Tibial artery (tissue), 4 donors: ENCODE data around the gene CNTNAP2.

Source experiments
- DNase-seq, 2 donors: peaks; one replicate each; pipeline ENCODE4 v3.0.0-alpha.2; 2019
- H3K27ac ChIP-seq, 2 donors: fragments of 200-600 bp; sonication (generic) in 1 of 2; 1 replicate in 1 of 2; 2 replicates in 1 of 2; pipeline ENCODE4 v1.5.1; 2018 to 2019; ENCODE audit warnings: mild to moderate bottlenecking in 1 of 2
- H3K27me3 ChIP-seq, 2 donors: fragments of 200-600 bp; sonication (generic) in 1 of 2; one replicate each; pipeline versions ENCODE4 v1.5.1 to v1.6.0; 2016 to 2019
- H3K36me3 ChIP-seq, 3 donors: fragments of 200-600 bp; sonication (generic) in 2 of 3; one replicate each; pipeline ENCODE4 v1.5.1; 2016 to 2019; ENCODE audit warnings: mild to moderate bottlenecking in 2 of 3
- H3K4me1 ChIP-seq, 4 donors: fragments of 200-600 bp; sonication (generic) in 2 of 4; 1 replicate in 3 of 4; 2 replicates in 1 of 4; pipeline ENCODE4 v1.5.1; 2016 to 2019
- H3K4me3 ChIP-seq, 2 donors: fragments of 200-600 bp; sonication (generic) in 1 of 2; 1 replicate in 1 of 2; 2 replicates in 1 of 2; pipeline ENCODE4 v1.5.1; 2018 to 2019; ENCODE audit warnings: mild to moderate bottlenecking in 2 of 2
- H3K9me3 ChIP-seq, 3 donors: fragments of 200-600 bp; sonication (generic) in 1 of 3; one replicate each; pipeline ENCODE4 v1.5.1; 2016 to 2019
- CTCF ChIP-seq, 2 experiments: fragments of 200-600 bp in 1 of 2; fragments of 450-650 bp in 1 of 2; IDR thresholded peaks; one replicate each; pipeline ENCODE4 v1.5.1; 2017 to 2019; ENCODE audit warnings: antibody characterized with exemption in 2 of 2, mild to moderate bottlenecking in 1 of 2, moderate library complexity in 1 of 2
- intact Hi-C: fragments of 100-400 bp; cut with DNase I; formaldehyde crosslinking; loops from one replicate; pipeline ENCODE4 v1.15.0; 2023; ENCODE audit warnings: low total_unique reads

CNTNAP2 gene

DNA sequence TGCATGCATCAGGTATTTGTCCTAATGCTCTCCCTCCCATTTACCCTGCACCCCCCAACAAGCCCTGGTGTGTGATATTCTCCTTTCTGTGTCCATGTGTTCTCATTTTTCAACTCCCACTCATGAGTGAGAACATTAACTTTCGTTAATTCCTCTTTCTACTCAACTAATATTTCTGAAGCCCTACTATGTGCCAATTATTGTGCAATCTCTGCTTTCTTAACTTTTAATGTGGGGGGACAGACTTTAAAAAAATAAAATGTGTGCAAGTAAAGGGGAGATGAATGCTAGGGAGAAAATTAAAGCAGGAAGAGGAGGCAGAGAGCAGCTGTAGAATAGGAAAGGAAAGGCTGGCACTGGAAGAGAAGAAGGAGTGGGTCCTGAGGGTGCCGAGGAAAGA lies 1520.0 kb downstream of the CNTNAP2 start:
- no peak for DNase-seq
- H3K27me3 ChIP-seq = no peaks in the 10 kb centered on the region
- no peak overlapping the region for H3K27ac ChIP-seq
- H3K4me3 ChIP-seq = no peak overlapping the region
- no peaks in the 10 kb centered on the region for H3K36me3 ChIP-seq
- intact Hi-C loops = no loop called here
- no peaks in the 10 kb centered on the region for H3K4me1 ChIP-seq
- no peak for TF ChIP-seq CTCF (IDR thresholded peaks at IDR 0.05)
- H3K9me3 ChIP-seq = no peaks in the 10 kb centered on the region

DNA sequence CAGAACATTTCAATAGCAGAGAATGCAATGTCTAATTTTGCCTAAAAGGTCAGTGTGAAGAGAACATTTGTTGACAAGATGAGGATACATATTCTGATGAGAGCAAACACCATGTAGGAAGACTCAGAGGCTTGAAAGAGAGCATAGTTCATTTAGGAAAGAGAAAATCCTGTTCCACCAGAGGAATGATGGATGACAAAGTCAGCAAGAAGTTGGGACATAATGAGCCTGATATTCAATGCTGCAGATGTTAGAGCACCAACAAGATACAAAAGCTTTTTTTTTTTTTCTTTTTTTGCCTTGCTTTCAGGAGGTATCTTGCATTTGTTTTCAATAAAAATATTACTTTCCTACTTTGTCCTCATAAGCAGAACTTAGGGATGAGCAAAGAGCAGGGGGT lies 1522.0 kb downstream of the CNTNAP2 start:
- intact Hi-C loops = no loop called here
- TF ChIP-seq CTCF (IDR thresholded peaks at IDR 0.05) = no peak
- Histone ChIP-seq H3K27me3 (no peaks in the 10 kb centered on the region), H3K9me3 (no peaks in the 10 kb centered on the region), H3K27ac (no peak overlapping the region), H3K36me3 (no peaks in the 10 kb centered on the region), H3K4me3 (no peak overlapping the region), H3K4me1 (no peaks in the 10 kb centered on the region)
- DNase-seq = no peak

DNA sequence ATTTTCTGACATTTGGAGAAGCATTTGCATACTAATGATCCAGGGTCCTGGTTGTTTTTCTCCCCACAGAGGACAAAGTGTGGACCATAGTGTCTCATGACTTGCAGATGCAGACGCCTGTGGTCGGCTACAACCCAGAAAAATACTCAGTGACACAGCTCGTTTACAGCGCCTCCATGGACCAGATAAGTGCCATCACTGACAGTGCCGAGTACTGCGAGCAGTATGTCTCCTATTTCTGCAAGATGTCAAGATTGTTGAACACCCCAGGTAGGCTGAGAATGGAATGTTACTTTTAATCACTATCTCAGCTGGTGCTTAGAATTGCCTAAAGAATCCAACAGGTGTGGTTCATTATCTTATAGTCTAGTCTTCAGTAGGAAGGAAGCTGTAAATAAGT lies 1522.4 kb downstream of the CNTNAP2 start:
- H3K36me3 ChIP-seq = no peaks in the 10 kb centered on the region
- H3K27ac ChIP-seq = no peak overlapping the region
- TF ChIP-seq CTCF (IDR thresholded peaks at IDR 0.05) = no peak
- H3K4me1 ChIP-seq = no peaks in the 10 kb centered on the region
- DNase-seq = no peak
- H3K4me3 ChIP-seq = no peak overlapping the region
- no peaks in the 10 kb centered on the region for H3K9me3 ChIP-seq
- no peaks in the 10 kb centered on the region for H3K27me3 ChIP-seq
- intact Hi-C loops = no loop called here

DNA sequence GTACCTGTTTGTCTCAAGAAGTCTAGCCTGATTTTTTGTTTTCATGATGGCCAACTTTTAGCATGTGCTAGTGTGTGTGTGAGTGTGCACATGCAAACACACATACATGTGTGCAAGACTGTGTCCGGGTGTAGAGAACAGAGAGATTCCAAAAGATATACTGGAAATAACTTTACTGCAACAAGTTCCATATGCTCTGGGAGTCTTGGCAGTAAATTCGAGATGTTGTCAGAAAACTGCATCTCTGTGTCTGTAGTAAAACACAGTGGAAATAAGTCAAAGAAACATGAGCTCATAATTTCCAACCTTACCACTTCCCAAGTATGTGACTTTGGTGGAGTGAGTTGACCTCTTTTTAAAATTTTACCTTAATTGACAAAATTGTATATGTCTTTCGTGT lies 1523.2 kb downstream of the CNTNAP2 start:
- DNase-seq = no peak
- H3K27ac ChIP-seq = no peak overlapping the region

DNA sequence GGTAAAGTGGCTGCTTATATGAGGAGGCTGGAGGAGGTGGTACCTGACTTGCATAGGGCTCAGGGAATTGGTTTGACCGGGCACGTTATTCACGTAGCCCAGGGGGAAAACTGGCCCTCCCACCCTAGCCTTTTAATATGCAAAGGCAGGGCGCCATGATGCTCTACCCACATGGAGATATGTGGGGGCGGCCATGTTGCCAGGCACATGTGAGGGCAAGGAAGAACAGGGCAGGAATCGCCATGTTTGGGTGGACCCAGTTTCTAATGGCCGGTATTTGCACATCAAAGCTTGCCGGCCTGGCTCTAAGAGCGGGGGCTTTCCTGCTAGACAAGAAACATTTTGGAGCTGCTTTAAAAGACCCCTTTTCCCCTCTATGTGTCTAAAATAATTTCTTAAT lies 1524.2 kb downstream of the CNTNAP2 start:
- no peaks in the 10 kb centered on the region for H3K9me3 ChIP-seq
- H3K27me3 ChIP-seq = no peaks in the 10 kb centered on the region
- no peak for TF ChIP-seq CTCF (IDR thresholded peaks at IDR 0.05)
- no peak for DNase-seq
- no peak overlapping the region for H3K4me3 ChIP-seq
- H3K27ac ChIP-seq = no peak overlapping the region
- intact Hi-C loops = no loop called here
- no peaks in the 10 kb centered on the region for H3K36me3 ChIP-seq
- H3K4me1 ChIP-seq = no peaks in the 10 kb centered on the region

More for the DNA sequence above, 1523.2 kb downstream of the CNTNAP2 start:
- no peaks in the 10 kb centered on the region for H3K36me3 ChIP-seq
- no peaks in the 10 kb centered on the region for H3K27me3 ChIP-seq
- intact Hi-C loops = no loop called here
- TF ChIP-seq CTCF (IDR thresholded peaks at IDR 0.05) = no peak
- no peaks in the 10 kb centered on the region for H3K9me3 ChIP-seq
- H3K4me1 ChIP-seq = no peaks in the 10 kb centered on the region
- H3K4me3 ChIP-seq = no peak overlapping the region

DNA sequence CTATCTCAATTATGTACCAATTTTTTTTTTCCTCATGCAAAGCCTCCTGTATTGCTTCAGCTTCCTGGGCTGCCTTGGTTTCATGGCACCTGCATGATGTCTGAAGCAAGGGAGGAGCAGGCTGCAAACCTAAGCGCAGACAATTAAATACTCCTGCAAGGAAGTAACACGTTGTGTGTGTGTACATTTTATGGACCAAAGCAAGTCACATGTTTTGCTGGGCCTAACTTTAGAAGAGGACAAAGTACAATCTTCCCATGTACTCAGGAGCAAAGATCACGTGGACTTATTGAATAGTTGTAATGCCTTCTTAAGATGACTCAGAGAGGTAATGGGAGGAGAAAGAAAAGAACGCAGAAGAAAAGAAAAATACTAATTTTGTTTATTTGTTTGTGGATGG lies 1530.0 kb downstream of the CNTNAP2 start:
- intact Hi-C loops = no loop called here
- Histone ChIP-seq H3K27ac (no peak overlapping the region), H3K9me3 (no peaks in the 10 kb centered on the region), H3K36me3 (no peaks in the 10 kb centered on the region), H3K4me3 (no peak overlapping the region), H3K27me3 (no peaks in the 10 kb centered on the region), H3K4me1 (no peaks in the 10 kb centered on the region)
- no peak for TF ChIP-seq CTCF (IDR thresholded peaks at IDR 0.05)
- no peak for DNase-seq
